ENCODE measurements around the gene ADAM10. TPM values are rescaled to one million over a fixed set of nuclear protein-coding genes. Genes with fewer than 3 reads are reported as not detected.

ADAM10 gene
- total RNA-seq, 2 experiments from 2014 or later: 74.5 to 82.0 TPM

- Mint-ChIP-seq H3K36me3 (ENCODE audit: low read depth) (no peaks in the 10 kb centered on the region), H3K27ac (no peak overlapping the region), H3K4me1 (peaks cover 5% of the 10 kb centered on the region), H3K4me3 (no peak overlapping the region), H3K9me3 (ENCODE audit: low read depth) (no peaks in the 10 kb centered on the region), H3K27me3 (no peaks in the 10 kb centered on the region)
- intact Hi-C loops (cut with DNase I, micrococcal nuclease): no loop called here
- DNase-seq (no peak), ATAC-seq (no peak)
- ChIA-PET CTCF (interaction anchor here (1.0 to 1.6 kb wide), 2 partner anchors 15 to 143 kb away, joined by 4 to 6 read pairs; no protein-coding TSS in a partner anchor), POLR2A (interaction anchor here (0.6 kb wide), 1 partner anchor 109 kb away, joined by 3 read pairs; no protein-coding TSS in a partner anchor)
Measured at GRCh38 chr15:58755350-58755749, 5.8 kb upstream of the ADAM10 start.

- Mint-ChIP-seq H3K27ac (no peak overlapping the region), H3K4me3 (no peak overlapping the region), H3K27me3 (no peaks in the 10 kb centered on the region), H3K4me1 (peaks cover 15% of the 10 kb centered on the region), H3K9me3 (ENCODE audit: low read depth) (no peaks in the 10 kb centered on the region), H3K36me3 (ENCODE audit: low read depth) (peaks cover 4% of the 10 kb centered on the region)
- CTCF ChIA-PET: interaction anchor here (0.9 kb wide), 1 partner anchor 18 kb away, joined by 5 read pairs; the partner anchor contains the start of gene MINDY2
- POLR2A ChIA-PET: no interaction called here
- intact Hi-C loops (cut with DNase I, micrococcal nuclease): no loop called here
- ATAC-seq (no peak), DNase-seq (no peak)
Measured at GRCh38 chr15:58752716-58753115, 3.2 kb upstream of the ADAM10 start.

- no peaks in the 10 kb centered on the region for H3K9me3 Mint-ChIP-seq (ENCODE audit: low read depth)
- H3K4me3 Mint-ChIP-seq: peak overlapping the region; percentile 80
- intact Hi-C loops (cut with DNase I, micrococcal nuclease): loop anchor here (1.0 to 5.0 kb wide), 7 partner anchors 22 to 908 kb away; partner anchors contain the start of genes SLTM (in 2 of the 2), GTF2A2 (in 1 of the 2) and MINDY2 (in 1 of the 2)
- CTCF ChIA-PET: interaction anchor here (0.8 to 2.0 kb wide), 6 partner anchors 22 to 943 kb away, joined by 3 to 25 read pairs (median 4); partner anchors contain the start of gene MINDY2
- POLR2A ChIA-PET: interaction anchor here (0.5 to 1.9 kb wide), 3 partner anchors 22 to 24 kb away, joined by 5 to 42 read pairs (median 13); partner anchors contain the start of gene MINDY2
- H3K27me3 Mint-ChIP-seq: no peaks in the 10 kb centered on the region
- ATAC-seq: peak; percentile 18
- DNase-seq: peak; percentile 70
- peak overlapping the region; percentile 93 for H3K27ac Mint-ChIP-seq
- H3K4me1 Mint-ChIP-seq: peaks cover 43% of the 10 kb centered on the region
- peaks cover 8% of the 10 kb centered on the region for H3K36me3 Mint-ChIP-seq (ENCODE audit: low read depth)
Measured at GRCh38 chr15:58748852-58749531, 515 bp downstream of the ADAM10 start.

DNA sequence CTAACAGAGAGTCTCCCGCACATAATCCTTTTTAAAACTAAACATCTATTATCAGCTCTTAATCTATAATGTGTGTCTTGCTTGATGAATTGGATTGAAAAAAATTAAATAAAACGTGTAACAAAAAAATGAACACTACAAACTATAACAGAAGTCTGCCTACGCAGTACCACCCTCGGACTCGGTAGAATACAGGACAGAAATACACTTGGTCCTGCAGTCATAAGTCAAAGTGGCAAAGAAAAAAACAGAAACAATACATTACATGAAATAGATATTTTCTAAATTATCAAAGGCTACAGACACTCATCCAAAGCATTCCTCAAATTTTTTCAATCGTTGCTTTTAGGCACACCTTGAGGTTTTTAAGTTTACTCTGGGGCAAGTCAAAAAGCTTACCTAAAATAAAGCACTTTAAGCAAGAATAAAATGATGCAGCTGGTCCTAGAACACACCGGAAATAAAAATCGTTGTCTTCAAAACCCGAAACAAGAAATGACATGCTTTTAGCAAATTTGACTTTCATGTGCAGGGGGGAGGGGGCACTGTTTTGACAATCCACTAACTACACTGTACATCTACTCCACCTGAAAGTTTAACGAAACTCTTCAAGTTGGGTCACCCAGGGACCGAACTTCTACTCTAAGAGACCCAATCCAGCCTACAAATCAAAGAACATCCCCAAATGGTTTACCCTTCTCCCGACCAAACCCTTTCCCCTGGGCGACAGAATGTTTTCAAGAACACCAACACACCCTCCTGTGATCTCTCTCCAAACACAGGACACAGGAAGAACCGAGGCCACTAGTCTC is 1.3 kb downstream of the ADAM10 start:
- Mint-ChIP-seq H3K4me1 (peaks cover 48% of the 10 kb centered on the region), H3K4me3 (peak overlapping the region; percentile 80), H3K27ac (peak overlapping the region; percentile 89), H3K9me3 (ENCODE audit: low read depth) (no peaks in the 10 kb centered on the region), H3K27me3 (no peaks in the 10 kb centered on the region), H3K36me3 (ENCODE audit: low read depth) (peaks cover 8% of the 10 kb centered on the region)
- DNase-seq (peak; percentile 72), ATAC-seq (peak; percentile 10)
- intact Hi-C loops (cut with DNase I, micrococcal nuclease): loop anchor here (5.0 kb wide), 4 partner anchors 41 to 909 kb away; partner anchors contain the start of gene GTF2A2 (in 1 of the 2)
- POLR2A ChIA-PET: interaction anchor here (1.0 kb wide), 1 partner anchor 22 kb away, joined by 5 read pairs; the partner anchor contains the start of gene MINDY2
- CTCF ChIA-PET: interaction anchor here (0.6 to 1.4 kb wide), 3 partner anchors 22 to 83 kb away, joined by 3 to 4 read pairs (median 4); partner anchors contain the start of gene MINDY2

DNA sequence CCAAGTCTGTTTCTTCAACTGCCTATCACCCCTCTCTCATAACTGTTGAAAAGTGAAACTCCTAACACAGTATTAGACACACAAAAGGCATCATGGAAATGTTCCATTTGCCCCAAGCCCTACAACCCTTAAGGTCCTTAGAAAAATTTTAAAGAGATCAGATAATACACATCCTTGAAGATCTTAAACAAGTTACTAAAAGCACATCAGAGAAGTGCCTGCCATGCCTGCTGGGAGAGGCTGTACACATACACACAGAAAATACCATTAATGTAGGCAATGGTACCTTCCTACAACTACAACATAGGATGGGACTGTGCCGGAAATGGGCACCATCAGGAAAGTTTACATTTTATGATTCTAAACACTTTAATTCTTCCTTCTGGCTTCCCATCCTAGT is 3.3 kb downstream of the ADAM10 start:
- POLR2A ChIA-PET: no interaction called here
- peaks cover 69% of the 10 kb centered on the region for H3K4me1 Mint-ChIP-seq

GRCh38 chr15:58742819-58743502 is 6.5 kb downstream of the ADAM10 start:
- Mint-ChIP-seq H3K27me3 (no peaks in the 10 kb centered on the region), H3K4me1 (peaks cover 76% of the 10 kb centered on the region), H3K4me3 (no peak overlapping the region), H3K36me3 (ENCODE audit: low read depth) (peaks cover 5% of the 10 kb centered on the region), H3K9me3 (ENCODE audit: low read depth) (no peaks in the 10 kb centered on the region), H3K27ac (no peak overlapping the region)
- DNase-seq: no peak
- intact Hi-C loops (cut with DNase I, micrococcal nuclease): no loop called here
- ATAC-seq: no peak
- CTCF ChIA-PET: interaction anchor here (1.5 kb wide), 1 partner anchor 28 kb away, joined by 7 read pairs; no protein-coding TSS in a partner anchor
- POLR2A ChIA-PET: no interaction called here

More for the DNA sequence above, 3.3 kb downstream of the ADAM10 start:
- no peak overlapping the region for H3K27ac Mint-ChIP-seq
- intact Hi-C loops (cut with DNase I, micrococcal nuclease): loop anchor here (5.0 kb wide), 4 partner anchors 39 to 911 kb away; partner anchors contain the start of gene GTF2A2 (in 1 of the 2)
- no peaks in the 10 kb centered on the region for H3K27me3 Mint-ChIP-seq
- H3K9me3 Mint-ChIP-seq (ENCODE audit: low read depth): no peaks in the 10 kb centered on the region
- ATAC-seq (no peak), DNase-seq (no peak)
- CTCF ChIA-PET: interaction anchor here (0.6 to 1.2 kb wide), 3 partner anchors 9 to 495 kb away, joined by 3 to 5 read pairs (median 3); partner anchors contain the start of gene MINDY2
- peaks cover 8% of the 10 kb centered on the region for H3K36me3 Mint-ChIP-seq (ENCODE audit: low read depth)
- H3K4me3 Mint-ChIP-seq: no peak overlapping the region

- ChIA-PET POLR2A (no interaction called here), CTCF (interaction anchor here (1.2 to 2.0 kb wide), 3 partner anchors 14 to 57 kb away, joined by 4 to 7 read pairs (median 5); no protein-coding TSS in a partner anchor)
- Mint-ChIP-seq H3K36me3 (ENCODE audit: low read depth) (peaks cover 3% of the 10 kb centered on the region), H3K27ac (no peak overlapping the region), H3K4me3 (no peak overlapping the region), H3K4me1 (peaks cover 78% of the 10 kb centered on the region), H3K9me3 (ENCODE audit: low read depth) (no peaks in the 10 kb centered on the region), H3K27me3 (no peaks in the 10 kb centered on the region)
- intact Hi-C loops (cut with DNase I, micrococcal nuclease): no loop called here
- DNase-seq (no peak), ATAC-seq (peak; percentile 59)
Measured at GRCh38 chr15:58742022-58742813, 7.3 kb downstream of the ADAM10 start.

GRCh38 chr15:58741032-58741431 is 8.5 kb downstream of the ADAM10 start:
- ATAC-seq (no peak), DNase-seq (no peak)
- CTCF ChIA-PET: interaction anchor here (0.8 to 2.0 kb wide), 3 partner anchors 9 to 16 kb away, joined by 3 to 5 read pairs (median 5); no protein-coding TSS in a partner anchor

GRCh38 chr15:58740436-58740835 is 9.1 kb downstream of the ADAM10 start:
- POLR2A ChIA-PET: no interaction called here
- intact Hi-C loops (cut with DNase I, micrococcal nuclease): no loop called here
- H3K36me3 Mint-ChIP-seq (ENCODE audit: low read depth): peaks cover 3% of the 10 kb centered on the region
- no peaks in the 10 kb centered on the region for H3K27me3 Mint-ChIP-seq
- ATAC-seq (no peak), DNase-seq (no peak)
- CTCF ChIA-PET: interaction anchor here (2.0 kb wide), 1 partner anchor 13 kb away, joined by 5 read pairs; no protein-coding TSS in a partner anchor
- H3K27ac Mint-ChIP-seq: no peak overlapping the region
- H3K4me3 Mint-ChIP-seq: no peak overlapping the region
- H3K4me1 Mint-ChIP-seq: peaks cover 76% of the 10 kb centered on the region
- no peaks in the 10 kb centered on the region for H3K9me3 Mint-ChIP-seq (ENCODE audit: low read depth)

More at GRCh38 chr15:58741032-58741431, 8.5 kb downstream of the ADAM10 start:
- H3K4me3 Mint-ChIP-seq: no peak overlapping the region
- peaks cover 3% of the 10 kb centered on the region for H3K36me3 Mint-ChIP-seq (ENCODE audit: low read depth)
- no peak overlapping the region for H3K27ac Mint-ChIP-seq
- no peaks in the 10 kb centered on the region for H3K27me3 Mint-ChIP-seq
- POLR2A ChIA-PET: no interaction called here
- no peaks in the 10 kb centered on the region for H3K9me3 Mint-ChIP-seq (ENCODE audit: low read depth)
- H3K4me1 Mint-ChIP-seq: peaks cover 79% of the 10 kb centered on the region
- intact Hi-C loops (cut with DNase I, micrococcal nuclease): no loop called here

DNA sequence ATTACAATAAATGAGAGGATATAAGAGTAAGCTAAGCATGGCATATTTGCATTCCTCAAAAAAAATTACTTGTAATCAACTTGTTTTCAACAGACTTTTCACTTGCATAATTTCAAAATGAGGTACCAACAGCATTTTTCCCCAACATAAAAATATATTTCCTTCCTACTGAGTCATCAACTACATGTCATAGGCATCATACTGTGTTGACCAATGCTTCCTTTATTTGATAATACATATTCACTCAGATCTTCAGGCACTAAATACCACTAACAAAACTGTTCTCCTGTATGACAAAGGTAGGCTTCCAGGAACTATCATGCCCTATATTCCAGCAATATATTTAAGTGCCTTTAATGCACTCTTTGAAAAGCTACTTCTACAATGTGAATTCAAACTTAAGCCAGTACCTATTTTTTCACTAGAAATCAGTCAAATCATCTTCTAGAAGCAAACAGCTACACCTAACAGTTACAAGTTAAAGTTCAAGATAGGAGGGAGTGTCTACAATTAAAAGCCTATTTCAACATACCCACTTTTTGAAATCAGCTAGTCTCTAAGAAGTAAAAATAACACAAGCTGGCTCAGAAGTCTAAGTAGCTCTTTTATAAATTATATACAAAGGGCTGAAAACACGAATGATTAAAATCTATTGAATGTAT is 11.3 kb downstream of the ADAM10 start:
- ChIA-PET POLR2A (interaction anchor here (0.6 kb wide), 1 partner anchor 677 kb away, joined by 3 read pairs; no protein-coding TSS in a partner anchor), CTCF (no interaction called here)
- intact Hi-C loops (cut with DNase I, micrococcal nuclease): no loop called here
- Mint-ChIP-seq H3K4me3 (no peak overlapping the region), H3K27me3 (no peaks in the 10 kb centered on the region), H3K9me3 (ENCODE audit: low read depth) (no peaks in the 10 kb centered on the region), H3K27ac (peak overlapping the region; percentile 48), H3K36me3 (ENCODE audit: low read depth) (no peaks in the 10 kb centered on the region), H3K4me1 (peaks cover 70% of the 10 kb centered on the region)
- DNase-seq (no peak), ATAC-seq (peak; percentile 55)

Measured in activated CD4-positive, alpha-beta T cell treated with anti-CD3 and anti-CD28 coated beads for 36 hours (primary cell).